ENCODE results near the gene TMEM258. TPM values are rescaled to one million over a fixed set of nuclear protein-coding genes. Genes with fewer than 3 reads are reported as not detected.

TMEM258 gene
- total RNA-seq, 1 donor from 2014 or later, result 58.5 TPM

DNA sequence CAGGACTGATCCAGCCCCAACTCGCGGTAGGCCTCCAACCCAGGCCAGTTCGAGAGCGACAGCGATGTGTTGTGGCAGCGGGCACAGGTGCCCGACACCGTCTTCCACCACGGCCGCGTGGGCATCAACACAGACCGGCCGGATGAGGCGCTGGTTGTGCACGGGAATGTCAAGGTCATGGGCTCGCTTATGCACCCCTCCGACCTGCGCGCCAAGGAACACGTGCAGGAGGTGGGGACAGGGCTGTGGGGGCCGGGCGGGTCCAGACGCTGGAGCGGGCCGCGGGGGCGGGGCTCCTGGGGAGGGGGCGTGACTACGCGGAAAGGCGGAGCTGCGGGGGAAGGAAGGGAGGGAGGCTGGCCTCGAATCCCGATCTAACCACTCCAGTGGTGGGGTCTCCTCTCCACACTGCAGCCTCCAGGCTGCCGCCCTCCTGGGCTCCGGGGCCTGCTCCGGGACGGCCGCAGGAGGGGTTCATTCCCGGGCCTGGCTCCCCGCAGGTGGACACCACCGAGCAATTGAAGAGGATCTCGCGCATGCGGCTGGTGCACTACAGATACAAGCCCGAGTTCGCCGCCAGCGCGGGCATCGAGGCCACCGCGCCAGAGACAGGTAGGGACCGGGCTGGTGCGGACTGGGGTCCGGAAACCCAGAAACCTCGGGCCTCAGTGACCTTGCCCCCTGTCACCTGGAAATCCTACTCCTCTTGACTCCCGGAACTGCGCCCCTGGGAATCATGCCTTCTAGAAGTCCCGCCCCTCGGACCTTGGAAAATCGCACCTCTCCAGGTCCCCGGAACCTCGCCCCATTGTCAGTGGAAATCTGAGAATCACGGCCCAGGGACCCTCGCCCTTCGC lies 14.9 kb downstream of the TMEM258 start:
- peak; percentile 6 for ATAC-seq
- no peak for DNase-seq (ENCODE audit: low spot score)

GRCh38 chr11:61776561-61777075 lies 15.8 kb downstream of the TMEM258 start:
- peak; percentile 77 for DNase-seq (ENCODE audit: low spot score)
- peak; percentile 80 for ATAC-seq

- DNase-seq (ENCODE audit: low spot score), result no peak
- no peak for ATAC-seq
Measured at GRCh38 chr11:61775606-61776554, 16.5 kb downstream of the TMEM258 start.

DNA sequence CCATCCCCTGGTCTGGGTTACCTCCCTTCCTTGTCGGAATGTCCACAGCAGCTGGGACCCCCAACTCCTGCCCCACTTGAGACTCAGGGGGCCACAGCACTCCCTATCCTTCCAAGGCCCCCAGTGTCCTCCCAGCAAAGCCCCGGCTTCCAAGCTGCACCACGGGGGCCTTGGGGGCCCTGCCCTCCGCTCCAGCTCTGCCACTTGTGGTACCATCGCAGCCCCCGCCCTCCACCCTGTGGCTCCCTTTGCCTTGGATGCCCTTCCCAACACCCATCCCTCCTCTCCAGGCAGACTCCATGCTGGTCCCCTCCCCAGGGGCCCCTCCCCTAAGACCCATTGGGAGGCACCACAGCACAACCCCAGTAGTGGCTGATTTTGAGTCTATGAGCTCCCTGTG lies 17.3 kb downstream of the TMEM258 start:
- ATAC-seq, result no peak

DNA sequence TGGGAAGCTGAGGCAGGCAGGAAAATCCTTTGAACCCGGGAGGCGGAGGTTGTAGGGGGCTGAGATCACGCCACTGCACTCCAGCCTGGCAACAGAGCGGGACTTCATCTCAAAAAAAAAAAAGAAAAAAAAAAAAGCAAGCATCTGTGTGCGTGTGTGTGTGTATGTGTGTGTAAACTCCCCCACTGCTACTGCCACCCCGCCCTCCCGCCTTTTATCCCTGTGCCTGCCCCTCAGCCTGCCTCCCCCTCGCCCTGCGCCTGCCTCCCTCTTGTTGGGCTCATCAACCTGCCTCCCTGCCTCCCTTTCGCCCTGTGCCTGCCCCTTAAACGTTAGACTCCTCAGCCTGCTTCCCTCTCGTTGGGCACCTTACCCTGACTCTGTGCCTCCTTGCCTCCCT lies 18.0 kb downstream of the TMEM258 start:
- DNase-seq (ENCODE audit: low spot score) (no peak), ATAC-seq (no peak)

More for the DNA sequence above, 17.3 kb downstream of the TMEM258 start:
- no peak for DNase-seq (ENCODE audit: low spot score)

DNA sequence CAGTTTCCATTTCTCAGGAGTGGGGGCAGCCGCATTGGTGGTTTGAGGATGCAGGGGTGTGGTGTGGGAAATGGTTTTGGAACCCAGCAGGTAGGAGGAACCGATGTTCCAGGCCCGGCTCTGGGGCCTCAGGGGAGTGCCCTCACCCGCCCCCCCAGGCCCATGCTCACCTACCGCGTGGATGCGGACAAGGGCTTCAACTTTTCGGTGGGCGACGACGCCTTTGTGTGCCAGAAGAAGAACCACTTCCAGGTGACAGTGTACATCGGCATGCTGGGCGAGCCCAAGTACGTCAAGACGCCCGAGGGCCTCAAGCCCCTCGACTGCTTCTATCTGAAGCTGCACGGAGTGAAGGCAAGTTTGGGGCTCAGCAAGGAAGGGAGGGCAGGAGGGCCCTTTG lies 18.6 kb downstream of the TMEM258 start:
- no peak for ATAC-seq
- no peak for DNase-seq (ENCODE audit: low spot score)

GRCh38 chr11:61773356-61773755 lies 19.0 kb downstream of the TMEM258 start:
- no peak for ATAC-seq
- no peak for DNase-seq (ENCODE audit: low spot score)

- ATAC-seq, result no peak
- no peak for DNase-seq (ENCODE audit: low spot score)
Measured at GRCh38 chr11:61771985-61772455, 20.4 kb downstream of the TMEM258 start.

- no peak for ATAC-seq
Measured at GRCh38 chr11:61771195-61771894, 21.1 kb downstream of the TMEM258 start.

GRCh38 chr11:61769946-61770683 lies 22.3 kb downstream of the TMEM258 start:
- ATAC-seq, result no peak
- DNase-seq (ENCODE audit: low spot score), result no peak

More at GRCh38 chr11:61771195-61771894, 21.1 kb downstream of the TMEM258 start:
- DNase-seq (ENCODE audit: low spot score), result no peak

DNA sequence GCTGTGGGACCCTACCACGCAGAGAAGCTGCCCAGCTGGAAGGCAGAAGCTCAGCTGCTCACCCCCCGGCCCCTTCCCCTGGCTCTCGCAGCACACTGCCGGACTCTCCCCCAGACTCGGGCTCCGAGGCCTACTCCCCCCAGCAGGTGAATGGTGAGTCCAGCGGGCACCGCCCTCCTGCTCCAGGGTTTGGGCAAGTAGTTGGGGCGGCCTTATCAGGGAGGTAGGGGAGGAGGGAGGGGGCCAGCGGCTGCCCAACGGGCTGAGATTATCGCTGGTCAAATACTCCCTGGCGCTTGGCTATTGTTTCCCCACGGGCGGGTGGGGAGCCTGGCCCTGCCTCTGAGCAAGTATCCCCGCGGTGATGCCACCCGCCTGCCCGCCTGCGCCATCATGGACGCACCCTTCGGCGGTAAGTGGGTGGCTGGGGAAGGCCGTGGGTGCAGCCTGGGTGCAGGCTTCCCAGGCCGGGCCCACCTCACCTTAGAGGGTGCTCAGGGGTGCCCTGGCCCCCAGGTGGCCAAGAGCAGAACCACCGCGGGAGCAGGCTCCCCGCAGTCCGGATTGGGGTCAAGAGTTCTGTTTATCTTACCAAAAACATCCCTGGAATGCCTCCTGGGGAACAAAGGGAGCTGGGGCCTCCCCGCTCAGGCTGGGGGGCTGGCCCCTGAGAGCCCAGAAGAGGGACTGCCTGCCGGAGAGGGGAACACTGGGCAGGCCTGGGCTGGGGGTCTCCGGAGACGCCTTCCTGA lies 23.1 kb downstream of the TMEM258 start:
- ATAC-seq, result no peak
- DNase-seq (ENCODE audit: low spot score), result no peak

GRCh38 chr11:61768376-61769076 lies 23.9 kb downstream of the TMEM258 start:
- ATAC-seq, result peak; percentile 2
- DNase-seq (ENCODE audit: low spot score), result no peak

GRCh38 chr11:61766353-61766841 lies 26.0 kb downstream of the TMEM258 start:
- DNase-seq (ENCODE audit: low spot score) (peak; percentile 79), ATAC-seq (peak; percentile 79)

- ATAC-seq (no peak), DNase-seq (ENCODE audit: low spot score) (no peak)
Measured at GRCh38 chr11:61765550-61766253, 26.7 kb downstream of the TMEM258 start.

DNA sequence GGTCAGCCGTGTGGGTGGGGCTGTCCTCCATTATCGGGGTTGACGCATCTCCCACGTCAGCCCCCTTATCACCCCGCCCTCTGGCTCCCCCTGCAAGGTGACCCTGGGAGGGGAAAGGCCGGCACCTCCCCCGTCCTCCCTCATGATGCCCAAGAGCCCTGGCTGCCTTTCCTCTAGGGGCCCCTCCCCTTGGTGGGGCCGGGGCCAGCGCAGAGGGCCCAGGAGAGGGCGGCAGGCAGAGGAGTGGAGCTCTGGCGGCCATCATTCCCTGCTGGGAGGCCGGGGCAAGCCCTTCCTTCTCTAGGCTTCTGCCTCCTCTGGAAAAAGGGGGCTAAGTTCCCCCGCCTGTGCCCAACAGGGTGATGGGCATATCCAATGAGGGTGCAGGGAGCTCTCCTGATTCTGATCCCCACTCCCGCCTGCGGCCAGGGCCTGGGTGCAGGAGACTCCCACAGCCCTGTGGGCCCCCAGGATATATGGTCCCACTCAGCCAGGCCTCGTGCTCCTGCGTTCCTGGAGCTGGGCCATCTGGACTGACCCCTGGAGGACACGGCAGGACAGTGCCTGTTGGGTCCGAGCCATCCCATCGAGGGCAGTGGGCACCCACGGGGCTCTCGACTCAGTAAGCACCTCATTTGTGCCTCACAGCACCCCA lies 27.7 kb downstream of the TMEM258 start:
- no peak for DNase-seq (ENCODE audit: low spot score)
- peak; percentile 6 for ATAC-seq

GRCh38 chr11:61763930-61764605 lies 28.3 kb downstream of the TMEM258 start:
- DNase-seq (ENCODE audit: low spot score) (no peak), ATAC-seq (no peak)

DNA sequence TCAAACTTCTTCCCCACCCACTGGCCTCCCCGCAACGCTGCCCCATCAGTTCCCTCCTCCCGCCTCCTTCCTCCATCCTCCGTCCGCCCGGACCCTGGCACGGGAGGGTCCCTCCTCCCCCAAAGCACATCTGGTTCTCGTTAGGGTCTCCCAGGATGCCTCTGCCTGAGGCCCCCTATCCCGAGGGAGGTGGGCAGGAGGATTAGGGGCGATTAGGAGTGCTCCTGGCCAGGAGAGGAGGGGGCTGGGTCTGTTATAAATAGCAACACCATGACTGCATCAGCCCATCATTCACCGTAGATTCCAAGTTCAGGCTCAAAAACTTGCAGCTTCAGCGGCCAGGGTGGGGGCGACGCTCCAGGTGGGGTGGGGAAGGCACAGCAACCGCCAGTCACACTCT lies 29.6 kb downstream of the TMEM258 start:
- DNase-seq (ENCODE audit: low spot score) (no peak), ATAC-seq (no peak)
